ENCODE data around the gene KBTBD7. TPM values are rescaled to one million over a fixed set of nuclear protein-coding genes. Genes with fewer than 3 reads are reported as not detected.
A peak's percentile ranks its signal among the peaks of the same experiment; 100 is the strongest.

Gene KBTBD7, protein sequence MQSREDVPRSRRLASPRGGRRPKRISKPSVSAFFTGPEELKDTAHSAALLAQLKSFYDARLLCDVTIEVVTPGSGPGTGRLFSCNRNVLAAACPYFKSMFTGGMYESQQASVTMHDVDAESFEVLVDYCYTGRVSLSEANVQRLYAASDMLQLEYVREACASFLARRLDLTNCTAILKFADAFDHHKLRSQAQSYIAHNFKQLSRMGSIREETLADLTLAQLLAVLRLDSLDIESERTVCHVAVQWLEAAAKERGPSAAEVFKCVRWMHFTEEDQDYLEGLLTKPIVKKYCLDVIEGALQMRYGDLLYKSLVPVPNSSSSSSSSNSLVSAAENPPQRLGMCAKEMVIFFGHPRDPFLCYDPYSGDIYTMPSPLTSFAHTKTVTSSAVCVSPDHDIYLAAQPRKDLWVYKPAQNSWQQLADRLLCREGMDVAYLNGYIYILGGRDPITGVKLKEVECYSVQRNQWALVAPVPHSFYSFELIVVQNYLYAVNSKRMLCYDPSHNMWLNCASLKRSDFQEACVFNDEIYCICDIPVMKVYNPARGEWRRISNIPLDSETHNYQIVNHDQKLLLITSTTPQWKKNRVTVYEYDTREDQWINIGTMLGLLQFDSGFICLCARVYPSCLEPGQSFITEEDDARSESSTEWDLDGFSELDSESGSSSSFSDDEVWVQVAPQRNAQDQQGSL
- polyA plus RNA-seq (2013, experiment 1 of 2; ENCODE audit: insufficient read length), result 3.5 TPM
- polyA plus RNA-seq (2013, experiment 2 of 2; ENCODE audit: insufficient read length), result 4.9 TPM

DNA sequence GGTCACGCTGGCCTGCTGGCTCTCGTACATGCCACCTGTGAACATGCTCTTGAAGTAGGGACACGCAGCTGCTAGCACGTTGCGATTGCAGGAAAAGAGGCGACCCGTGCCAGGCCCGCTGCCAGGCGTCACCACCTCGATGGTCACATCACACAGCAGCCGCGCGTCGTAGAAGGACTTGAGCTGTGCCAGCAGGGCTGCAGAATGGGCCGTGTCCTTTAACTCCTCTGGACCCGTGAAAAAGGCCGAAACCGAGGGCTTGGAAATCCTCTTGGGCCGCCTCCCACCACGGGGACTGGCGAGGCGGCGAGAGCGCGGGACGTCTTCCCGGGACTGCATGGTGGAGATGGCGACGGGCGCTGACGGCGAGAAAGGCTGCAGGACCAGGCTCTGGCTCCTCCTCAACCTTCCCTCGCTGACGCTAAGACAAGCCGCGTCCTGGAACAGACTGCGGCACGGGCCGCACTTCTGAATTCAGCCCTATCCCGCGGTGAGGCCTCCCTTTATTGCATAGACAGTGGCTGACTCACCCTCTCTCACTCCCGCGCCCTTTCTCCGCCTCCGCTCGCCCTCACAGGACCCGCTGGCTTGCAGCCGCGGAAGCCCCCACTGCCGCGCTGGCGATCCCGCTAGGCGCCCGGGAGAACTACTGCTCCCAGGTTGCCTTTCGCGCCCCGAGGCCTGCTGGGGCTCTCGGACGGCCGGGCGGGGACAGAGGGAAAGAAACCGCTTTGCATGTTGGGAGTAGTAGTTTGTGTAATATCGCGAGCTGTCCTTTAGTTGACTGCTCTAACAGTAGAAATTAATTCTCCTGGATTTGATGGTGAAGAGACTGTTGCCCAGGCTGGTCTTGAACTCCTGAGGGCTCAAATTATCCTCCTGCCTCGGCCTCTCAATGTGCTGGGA, at the start of gene KBTBD7:
KBTBD7 (minus strand) TSS at position 651 of the 906 bp plus-strand sequence; CDS start at position 339, 312 bp downstream.
- peak; percentile 98 for DNase-seq

DNA sequence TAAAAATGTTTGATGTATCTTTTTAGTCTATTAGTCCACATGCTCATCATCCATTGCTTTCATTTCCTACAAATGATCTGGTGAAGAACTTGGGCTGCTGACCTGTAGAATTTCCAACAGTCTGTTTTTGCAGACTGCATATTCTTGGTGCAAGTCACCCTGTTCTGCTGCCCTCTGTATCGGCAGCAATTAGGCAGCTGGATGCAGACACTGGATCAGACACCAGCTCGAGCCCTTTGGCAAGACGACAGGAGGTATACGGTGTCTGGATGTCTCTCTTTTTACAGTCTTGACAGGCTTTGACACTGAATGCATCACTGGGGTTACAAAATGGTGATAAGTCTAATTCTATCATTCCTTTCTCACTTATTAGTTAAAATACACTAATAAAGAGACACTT, 47.3 kb upstream of the KBTBD7 start:
- no peak for DNase-seq

DNA sequence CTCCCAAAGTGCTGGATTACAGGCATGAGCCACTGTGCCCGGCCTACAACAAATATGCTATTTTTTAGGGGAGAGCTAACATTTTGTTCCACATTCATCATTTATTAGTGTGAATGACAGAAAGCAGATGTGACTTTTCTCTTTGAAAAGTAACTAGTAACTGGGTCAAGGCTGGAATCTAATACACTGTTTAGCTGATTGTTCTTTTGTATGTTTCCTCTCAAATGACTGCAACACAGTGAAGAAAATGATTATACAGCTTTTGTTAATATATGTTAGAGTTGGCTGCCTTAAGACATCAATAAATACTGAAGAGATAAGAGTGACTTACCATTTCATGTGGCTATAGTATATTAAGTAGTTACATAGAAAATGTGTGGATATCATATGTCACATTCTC, 42.0 kb upstream of the KBTBD7 start:
- DNase-seq, result no peak

DNA sequence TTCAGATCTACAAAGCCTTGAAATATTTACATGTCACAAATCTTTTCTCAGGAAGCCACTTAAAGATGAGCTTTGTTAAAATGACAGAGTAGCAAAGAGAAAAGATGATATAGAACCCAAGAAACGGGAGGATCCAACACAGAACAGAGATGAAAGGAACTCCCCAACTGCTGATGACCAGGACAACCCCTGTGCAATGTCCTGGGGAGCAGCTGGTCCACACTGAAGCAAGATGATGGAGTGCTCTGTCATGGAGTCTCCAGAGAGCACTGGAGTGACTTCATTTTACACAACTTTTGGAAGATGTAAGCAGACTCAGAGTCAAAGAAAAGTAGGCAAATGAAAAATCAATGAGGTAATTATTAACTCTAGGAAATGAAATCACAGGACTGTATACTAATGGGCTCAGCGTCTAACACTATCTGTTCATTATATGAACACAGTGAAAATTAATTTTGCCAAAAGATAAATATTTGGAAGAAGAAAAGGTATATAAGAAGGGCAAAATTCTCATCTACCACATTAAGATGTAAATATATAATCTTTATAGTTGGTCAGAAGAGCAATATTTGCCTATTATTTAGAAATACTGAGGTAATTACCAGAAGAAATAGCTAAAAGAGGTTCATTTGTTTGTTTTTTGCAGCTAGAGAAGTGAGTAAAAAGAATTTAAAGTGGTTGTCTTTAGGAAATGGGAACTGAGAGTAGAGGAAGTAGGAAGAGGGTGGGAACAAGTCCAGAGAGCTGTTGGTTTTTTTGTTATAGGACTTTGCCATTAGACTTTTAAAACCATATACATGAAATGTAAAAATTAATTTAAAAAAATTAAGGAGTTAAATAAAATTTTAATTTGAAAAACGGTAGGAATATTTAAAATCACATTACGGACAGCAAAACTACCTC, 38.5 kb upstream of the KBTBD7 start:
- DNase-seq, result no peak

DNA sequence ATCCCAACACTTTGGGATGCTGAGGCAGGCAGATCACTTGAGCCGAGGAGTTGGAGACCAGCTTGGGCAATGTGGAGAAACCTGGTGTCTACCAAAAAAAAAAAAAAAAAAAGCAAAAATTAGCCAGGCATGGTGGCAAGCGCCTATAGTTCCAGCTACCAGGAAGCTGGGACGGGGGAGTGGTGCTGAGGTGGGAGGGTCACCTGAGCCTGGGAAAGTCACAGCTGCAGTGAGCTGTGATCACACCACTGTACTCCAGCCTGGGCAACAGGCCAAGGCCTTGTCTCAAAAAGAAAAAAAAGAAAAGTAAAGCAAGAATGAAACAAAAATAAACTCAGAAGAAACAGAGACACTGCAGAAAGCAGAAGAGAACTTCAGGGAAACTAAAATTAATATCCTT, 37.4 kb upstream of the KBTBD7 start:
- DNase-seq, result peak; percentile 20

DNA sequence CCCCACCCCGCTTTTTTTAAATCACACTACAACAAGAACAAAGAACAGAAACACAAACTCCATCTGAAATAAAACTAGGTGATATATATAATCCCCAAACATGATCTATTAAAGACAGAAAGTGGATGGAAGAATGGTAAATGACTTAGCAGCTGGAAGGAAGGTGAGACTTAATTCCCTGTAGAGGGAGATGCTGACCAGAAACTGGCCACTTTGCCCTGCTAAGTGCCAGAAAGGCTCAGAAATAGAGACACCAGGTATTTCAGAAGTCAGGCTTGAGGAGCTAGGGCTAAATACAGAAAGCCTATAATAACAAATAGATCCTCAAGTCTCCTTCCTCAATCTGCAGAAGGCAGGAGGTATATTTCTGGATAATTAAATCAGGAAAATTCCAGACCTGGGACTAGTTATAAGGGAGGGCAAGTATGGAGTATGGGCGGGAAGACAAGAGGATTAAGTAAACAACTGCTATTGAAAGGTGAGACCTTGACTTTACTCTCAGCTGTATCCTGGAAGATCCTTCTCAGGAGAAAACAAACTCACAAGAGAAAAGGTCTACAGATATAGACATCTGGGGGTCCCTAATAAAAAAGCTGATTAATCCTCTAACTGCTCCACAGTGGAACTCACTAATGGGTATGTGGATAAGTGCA, 36.8 kb upstream of the KBTBD7 start:
- no peak for DNase-seq

DNA sequence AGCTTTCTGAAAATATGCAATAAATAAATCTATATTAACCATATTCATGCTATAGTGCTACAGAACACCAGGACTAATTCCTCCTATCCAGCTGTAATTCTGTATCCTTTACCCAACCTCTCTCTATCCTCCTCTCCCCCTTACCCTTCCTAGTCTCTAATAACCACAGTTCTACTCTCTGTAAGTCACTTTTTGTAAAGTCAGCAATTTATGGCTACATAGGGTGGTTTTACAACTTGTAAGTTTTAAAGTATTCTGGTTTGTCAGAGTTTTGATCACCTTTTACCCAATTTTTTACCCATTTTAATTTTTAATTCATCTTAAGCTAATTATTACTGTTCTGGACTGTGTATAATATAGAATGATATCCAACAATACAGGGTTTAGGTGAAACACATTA, 35.0 kb upstream of the KBTBD7 start:
- DNase-seq, result no peak

DNA sequence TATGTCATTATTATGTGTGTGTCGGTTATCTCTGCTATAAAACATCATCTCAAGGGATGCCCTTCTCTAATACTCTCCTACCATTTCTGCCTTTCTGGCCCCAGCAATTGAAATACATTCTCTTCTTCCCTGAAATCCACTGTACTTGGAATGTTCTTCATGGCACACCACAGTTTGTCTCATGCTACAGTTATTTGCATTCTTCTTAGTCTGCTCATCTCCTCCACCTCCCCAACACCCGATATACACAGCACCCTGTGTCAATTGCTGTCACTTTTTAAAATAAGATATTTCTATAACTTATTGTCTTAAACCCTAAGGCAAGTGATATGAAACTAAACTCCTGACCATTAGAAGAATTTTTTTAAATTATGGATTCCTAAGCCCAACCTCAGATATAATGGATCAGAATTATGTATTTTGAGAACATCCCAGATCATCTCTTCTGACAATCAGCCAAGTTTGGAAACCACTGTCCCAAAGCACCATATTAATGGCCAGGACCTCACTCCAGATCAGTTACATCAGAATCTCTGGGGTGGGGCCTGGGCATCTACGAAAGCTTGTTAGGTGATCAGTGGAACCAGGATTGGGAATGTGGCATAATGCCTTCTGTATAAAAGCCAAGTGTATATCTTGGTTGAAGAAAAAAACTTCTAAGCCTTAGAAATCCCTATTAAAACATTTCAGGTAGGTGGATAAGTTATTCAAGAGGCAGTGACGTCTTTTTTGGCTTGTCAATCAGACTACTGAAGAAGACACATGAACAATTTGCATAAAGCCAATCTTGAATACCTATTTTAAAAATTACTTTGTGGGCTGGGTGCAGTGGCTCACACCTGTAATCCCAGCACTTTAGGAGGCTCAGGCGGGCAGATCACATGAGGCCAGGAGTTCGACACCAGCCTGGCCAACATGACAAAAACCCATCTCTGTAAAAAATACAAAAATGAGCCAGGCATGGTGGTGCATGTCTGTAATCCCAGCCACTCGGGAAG, 30.0 kb upstream of the KBTBD7 start:
- DNase-seq, result peak; percentile 90

DNA sequence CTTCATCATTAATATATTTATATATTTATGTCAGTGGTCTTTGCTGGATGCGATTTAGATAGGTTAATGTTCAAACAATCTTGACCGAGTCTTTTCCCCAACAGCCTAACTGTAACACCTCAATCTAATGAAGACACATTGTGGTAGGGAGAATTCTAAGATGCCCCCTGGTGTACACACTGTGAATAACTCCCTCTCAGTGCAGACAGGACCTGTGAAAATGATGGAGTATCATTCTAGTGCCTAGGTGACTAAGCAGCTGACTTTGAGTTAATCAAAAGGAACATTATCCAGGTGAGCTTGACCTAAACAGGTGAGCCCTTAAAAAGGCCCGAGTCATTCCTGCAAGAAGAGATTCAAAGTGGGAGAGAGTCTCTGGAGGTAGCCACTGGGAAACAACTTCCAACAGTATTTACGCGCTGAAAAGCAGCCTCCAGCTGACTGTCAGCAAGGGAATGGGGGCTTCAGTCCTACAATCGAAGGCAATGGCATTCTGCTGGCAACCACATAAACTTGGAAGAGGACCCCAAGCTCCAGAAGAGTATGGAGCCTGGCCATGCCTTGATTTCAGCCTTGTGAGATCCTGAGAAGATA, 28.0 kb upstream of the KBTBD7 start:
- peak; percentile 59 for DNase-seq

DNA sequence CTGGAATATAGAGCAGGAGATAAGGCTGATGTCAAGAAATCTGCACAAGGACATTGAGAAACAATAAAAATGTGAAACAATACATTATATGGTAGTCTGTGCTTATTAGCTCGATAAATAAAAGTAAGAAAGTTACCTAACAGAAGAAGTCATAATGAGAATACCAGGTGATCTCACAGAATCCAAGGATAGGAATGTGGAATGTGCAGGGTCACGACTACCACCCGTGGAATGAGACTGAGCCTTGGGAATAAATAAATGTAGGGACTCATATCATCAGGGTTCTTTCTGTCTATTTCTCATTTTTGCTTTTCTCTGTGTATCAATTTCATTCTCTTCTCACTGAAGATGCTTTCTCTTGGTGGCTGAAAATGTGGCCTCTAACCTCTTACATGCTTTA, 26.0 kb upstream of the KBTBD7 start:
- DNase-seq, result no peak

DNA sequence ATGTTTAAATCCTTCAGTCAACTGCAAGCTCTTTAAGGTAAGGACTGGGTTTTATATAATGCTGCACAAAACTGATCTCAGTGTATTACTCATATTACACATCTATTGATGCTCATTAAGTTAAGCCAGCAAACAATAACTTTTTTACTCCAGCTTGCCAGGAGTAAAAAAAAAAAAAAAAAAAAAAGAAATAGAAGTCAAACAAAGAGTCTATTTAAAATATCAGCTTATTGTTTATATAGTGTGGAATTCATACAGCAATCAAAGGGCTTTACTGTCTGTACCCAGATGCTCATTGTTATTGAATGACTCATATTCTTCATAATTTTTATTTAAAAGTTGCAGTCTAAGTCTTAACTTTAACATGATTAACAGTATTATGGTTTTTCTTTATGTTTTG, 21.8 kb upstream of the KBTBD7 start:
- DNase-seq, result peak; percentile 67

DNA sequence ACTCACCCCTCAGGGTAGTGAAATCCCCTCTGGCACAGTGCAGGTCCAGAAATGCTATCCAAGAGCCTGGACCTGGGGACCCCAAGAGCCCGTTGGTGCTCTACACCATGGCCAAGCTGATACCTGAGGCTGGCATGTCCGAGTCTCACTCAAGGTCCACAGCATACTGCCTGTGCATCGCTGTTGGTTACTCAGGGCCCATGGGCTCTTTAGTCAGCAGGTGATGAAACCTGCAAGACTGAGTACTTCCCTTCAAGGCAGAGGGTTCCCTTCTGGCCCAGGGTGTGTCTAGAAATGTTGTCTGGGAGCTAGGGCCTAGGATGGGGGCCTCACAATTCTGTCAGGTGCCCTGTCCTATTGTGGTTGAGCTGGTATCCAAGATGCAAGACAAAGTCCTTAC, 19.6 kb upstream of the KBTBD7 start:
- DNase-seq, result no peak

DNA sequence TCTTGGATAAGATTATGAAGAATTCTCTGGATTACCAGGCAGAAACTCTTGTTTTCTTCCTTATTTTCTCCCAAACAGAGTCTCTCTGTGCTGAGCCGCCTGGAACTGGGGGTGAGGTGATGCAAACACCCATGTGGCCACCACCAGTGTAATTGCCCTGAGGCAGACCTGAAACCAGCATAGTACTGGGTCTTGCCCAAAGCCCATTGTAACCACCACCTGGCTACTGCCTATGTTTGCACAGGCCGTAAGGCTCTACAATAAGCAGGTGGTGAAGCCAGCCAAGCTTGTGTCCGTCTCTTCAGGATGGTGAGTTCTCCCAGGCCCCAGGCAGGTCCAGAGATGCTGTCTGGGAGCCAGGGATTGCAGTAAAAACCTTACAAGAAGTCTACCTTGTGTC, 18.9 kb upstream of the KBTBD7 start:
- no peak for DNase-seq

DNA sequence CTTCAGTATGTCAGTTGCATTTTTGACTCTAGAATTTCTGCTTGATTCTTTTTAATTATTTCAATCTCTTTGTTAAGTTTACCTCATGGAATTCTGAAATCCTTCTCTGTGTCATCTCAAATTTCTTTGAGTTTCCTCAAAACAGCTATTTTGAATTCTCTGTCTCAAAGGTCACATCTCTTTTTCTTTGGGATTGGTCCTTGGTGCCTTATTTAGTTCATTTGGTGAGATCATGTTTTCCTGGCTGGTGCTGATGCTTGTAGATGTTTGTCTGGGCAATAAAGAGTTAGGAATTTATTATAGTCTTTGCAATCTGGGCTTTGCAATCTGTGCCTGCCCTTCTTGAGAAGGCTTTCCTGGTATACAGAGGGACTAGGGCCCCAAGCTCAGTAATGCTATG, 18.5 kb upstream of the KBTBD7 start:
- DNase-seq, result no peak

DNA sequence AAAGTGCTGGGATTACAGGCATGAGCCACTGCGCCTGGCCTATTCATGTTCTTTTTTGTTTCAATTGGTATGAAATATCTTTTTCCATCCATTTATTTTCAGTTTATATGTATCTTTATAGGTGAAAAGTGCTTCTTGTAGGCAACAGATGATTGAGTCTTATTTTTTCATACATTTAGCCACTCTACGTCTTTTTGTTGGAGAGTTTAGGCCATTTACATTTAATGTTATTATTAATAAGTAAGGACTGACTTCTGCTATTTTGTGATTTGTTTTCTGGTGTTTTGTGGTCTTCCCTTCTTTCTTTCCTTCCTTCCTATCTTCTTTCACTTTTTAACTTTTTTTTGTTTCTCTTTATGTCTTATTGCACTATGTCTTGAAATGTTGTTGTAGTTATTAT, 16.7 kb upstream of the KBTBD7 start:
- no peak for DNase-seq

DNA sequence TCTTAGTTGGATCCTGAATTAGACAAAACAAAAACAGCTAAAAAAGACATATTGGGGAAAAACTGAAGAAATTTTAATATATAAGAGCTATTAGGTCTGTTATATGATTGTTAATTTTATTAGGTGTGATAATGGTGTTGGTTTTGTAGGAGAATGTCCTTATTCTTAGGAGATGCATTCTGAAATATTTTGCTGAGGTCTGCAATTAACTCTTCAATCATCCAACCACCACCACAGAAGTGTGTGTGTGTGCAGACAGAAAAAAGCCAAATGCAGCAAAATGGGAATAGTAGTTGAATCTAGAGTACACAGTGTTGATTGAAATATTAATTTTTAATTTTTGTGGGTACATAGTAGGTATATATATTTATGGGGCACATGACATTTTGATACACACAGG, 12.1 kb upstream of the KBTBD7 start:
- no peak for DNase-seq

DNA sequence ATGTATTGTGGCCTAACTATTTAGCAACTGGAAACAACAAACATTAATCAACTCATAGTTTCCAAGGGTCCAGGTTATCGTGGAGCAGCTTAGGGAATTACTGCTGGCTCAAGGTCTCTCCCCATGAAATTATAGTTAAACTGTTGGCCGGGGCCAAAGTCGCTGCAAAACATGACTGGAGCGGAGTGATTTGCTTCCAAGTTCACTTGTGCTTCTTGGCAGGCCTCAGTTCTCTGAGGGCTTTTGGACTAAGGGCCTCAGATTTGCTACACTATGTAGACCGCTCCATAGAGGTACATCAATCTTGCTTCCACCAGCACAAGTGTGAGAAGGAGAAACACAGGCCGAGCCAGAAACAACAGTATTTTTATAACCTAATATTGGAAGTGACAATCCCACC, 9.4 kb upstream of the KBTBD7 start:
- DNase-seq, result no peak

DNA sequence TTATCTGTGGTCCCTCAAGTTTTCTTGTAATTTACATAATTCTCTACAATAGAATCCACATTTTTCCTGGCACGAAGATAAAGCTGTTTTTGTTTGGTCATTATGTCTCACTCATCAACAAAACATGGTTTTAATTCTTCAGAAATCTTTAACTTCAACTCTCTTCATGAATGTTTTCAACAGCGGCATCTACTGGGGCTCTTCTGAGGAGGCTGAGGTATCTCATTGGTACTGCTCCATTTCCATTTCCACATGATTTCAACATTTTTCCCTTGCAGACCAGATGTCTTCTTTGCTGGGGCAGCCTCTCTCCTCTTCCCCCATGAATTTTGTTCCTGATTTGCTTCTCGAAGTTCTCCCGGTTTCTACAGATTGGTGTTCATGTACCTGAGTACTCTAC, 5.8 kb upstream of the KBTBD7 start:
- no peak for DNase-seq

DNA sequence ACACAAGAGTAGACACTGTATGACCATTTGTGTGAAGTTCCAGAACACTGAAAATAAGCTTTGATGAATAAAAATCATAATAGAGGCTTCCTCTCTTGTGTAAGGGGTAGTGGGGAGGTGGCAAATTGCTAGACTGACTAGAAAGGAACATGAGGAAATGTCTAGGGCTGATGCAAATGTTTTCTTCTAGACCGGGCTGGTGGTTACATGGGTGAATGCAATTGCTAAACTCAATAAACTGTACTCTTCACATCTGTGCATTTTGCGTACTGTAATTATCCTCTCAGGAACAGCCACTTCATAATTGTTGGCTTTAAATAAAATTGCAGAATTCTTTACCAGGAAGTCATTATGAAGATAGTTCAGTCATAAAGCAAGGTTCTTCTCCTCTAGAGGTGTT, 5.2 kb upstream of the KBTBD7 start:
- DNase-seq, result no peak

DNA sequence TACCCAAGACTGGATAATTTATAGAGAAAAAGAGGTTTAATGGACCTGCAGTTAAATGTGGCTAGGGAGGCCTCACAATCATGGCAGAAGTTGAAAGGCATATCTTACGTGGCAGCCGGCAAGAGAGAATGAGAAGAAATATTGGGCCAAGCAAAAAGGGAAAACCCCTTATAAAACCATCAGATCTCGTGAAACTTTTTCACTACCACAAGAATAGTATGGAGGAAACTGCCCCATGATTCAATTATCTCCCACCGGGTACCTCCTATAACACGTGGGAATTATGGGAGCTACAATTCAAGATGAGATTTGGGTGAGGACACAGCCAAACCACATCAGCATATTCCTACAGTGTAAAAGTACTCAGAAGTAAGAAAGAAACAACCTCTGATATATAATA, 4.7 kb upstream of the KBTBD7 start:
- no peak for DNase-seq

Measured in fibroblast of skin of back (primary cell).